ENCODE measurements around the gene SETD6. TPM values are rescaled to one million over a fixed set of nuclear protein-coding genes. Genes with fewer than 3 reads are reported as not detected.

The SETD6 gene
- total and polyA plus RNA-seq, 2 experiments from 2014 or later: 39.7 to 54.0 TPM

- Histone ChIP-seq H3K4me1 (ENCODE audit: insufficient read depth) (no peaks in the 10 kb centered on the region), H2AFZ (no peak overlapping the region), H3F3A (replicated peaks; ENCODE audit: low read depth) (no peaks in the 10 kb centered on the region), H3K36me3 (ENCODE audit: insufficient read depth) (no peaks in the 10 kb centered on the region), H3K4me2 (no peak overlapping the region), H3K27me3 (ENCODE audit: insufficient read depth) (no peaks in the 10 kb centered on the region), H3K27ac (ENCODE audit: low read depth) (no peak overlapping the region), H3K9me2 (ENCODE audit: insufficient read depth) (no peaks in the 10 kb centered on the region), H3K79me2 (replicated peaks; ENCODE audit: insufficient read depth) (no peaks in the 10 kb centered on the region), H3K4me3 (no peak overlapping the region), H4K20me1 (replicated peaks; ENCODE audit: insufficient read depth) (no peaks in the 10 kb centered on the region)
- H3K27me3 Mint-ChIP-seq (ENCODE audit: insufficient read depth, low read depth, poor library complexity): peaks cover 3% of the 10 kb centered on the region
- DNase-seq (ENCODE audit: low spot score): no peak
- no peak for ATAC-seq
- H3K36me3 Mint-ChIP-seq (ENCODE audit: low read depth): no peaks in the 10 kb centered on the region
- no peak overlapping the region for H3K27ac Mint-ChIP-seq
- peaks cover 5% of the 10 kb centered on the region for H3K4me1 Mint-ChIP-seq
- TF ChIP-seq ZNF331 (CRISPR knock-in tag; IDR thresholded peaks at IDR 0.05; ENCODE audit: low read depth) (no peak), NANOG (IDR thresholded peaks at IDR 0.05; ENCODE audit: borderline replicate concordance) (no peak), JUNB (IDR thresholded peaks at IDR 0.05; ENCODE audit: unreplicated experiment) (no peak), POLR2AphosphoS5 (IDR thresholded peaks at IDR 0.05; ENCODE audit: low read depth) (no peak), EZH2 (IDR thresholded peaks at IDR 0.05; ENCODE audit: low read depth, unreplicated experiment) (no peak), CREB1 (CRISPR knock-in tag; IDR thresholded peaks at IDR 0.05; ENCODE audit: low read depth) (no peak), ETS1 (IDR thresholded peaks at IDR 0.05) (no peak), EZH2phosphoT487 (IDR thresholded peaks at IDR 0.05; ENCODE audit: unreplicated experiment) (no peak), ZNF462 (CRISPR knock-in tag; IDR thresholded peaks at IDR 0.05) (no peak), STAT1 (IDR thresholded peaks at IDR 0.05; ENCODE audit: unreplicated experiment) (no peak), ZNF114 (CRISPR knock-in tag; IDR thresholded peaks at IDR 0.05) (no peak)
- TF ChIP-seq, protein P1, sequence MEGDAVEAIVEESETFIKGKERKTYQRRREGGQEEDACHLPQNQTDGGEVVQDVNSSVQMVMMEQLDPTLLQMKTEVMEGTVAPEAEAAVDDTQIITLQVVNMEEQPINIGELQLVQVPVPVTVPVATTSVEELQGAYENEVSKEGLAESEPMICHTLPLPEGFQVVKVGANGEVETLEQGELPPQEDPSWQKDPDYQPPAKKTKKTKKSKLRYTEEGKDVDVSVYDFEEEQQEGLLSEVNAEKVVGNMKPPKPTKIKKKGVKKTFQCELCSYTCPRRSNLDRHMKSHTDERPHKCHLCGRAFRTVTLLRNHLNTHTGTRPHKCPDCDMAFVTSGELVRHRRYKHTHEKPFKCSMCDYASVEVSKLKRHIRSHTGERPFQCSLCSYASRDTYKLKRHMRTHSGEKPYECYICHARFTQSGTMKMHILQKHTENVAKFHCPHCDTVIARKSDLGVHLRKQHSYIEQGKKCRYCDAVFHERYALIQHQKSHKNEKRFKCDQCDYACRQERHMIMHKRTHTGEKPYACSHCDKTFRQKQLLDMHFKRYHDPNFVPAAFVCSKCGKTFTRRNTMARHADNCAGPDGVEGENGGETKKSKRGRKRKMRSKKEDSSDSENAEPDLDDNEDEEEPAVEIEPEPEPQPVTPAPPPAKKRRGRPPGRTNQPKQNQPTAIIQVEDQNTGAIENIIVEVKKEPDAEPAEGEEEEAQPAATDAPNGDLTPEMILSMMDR (conservative IDR thresholded peaks at IDR 0.05; ENCODE audit: low read depth in 2 of 2): no peak
- TF ChIP-seq, protein P2, sequence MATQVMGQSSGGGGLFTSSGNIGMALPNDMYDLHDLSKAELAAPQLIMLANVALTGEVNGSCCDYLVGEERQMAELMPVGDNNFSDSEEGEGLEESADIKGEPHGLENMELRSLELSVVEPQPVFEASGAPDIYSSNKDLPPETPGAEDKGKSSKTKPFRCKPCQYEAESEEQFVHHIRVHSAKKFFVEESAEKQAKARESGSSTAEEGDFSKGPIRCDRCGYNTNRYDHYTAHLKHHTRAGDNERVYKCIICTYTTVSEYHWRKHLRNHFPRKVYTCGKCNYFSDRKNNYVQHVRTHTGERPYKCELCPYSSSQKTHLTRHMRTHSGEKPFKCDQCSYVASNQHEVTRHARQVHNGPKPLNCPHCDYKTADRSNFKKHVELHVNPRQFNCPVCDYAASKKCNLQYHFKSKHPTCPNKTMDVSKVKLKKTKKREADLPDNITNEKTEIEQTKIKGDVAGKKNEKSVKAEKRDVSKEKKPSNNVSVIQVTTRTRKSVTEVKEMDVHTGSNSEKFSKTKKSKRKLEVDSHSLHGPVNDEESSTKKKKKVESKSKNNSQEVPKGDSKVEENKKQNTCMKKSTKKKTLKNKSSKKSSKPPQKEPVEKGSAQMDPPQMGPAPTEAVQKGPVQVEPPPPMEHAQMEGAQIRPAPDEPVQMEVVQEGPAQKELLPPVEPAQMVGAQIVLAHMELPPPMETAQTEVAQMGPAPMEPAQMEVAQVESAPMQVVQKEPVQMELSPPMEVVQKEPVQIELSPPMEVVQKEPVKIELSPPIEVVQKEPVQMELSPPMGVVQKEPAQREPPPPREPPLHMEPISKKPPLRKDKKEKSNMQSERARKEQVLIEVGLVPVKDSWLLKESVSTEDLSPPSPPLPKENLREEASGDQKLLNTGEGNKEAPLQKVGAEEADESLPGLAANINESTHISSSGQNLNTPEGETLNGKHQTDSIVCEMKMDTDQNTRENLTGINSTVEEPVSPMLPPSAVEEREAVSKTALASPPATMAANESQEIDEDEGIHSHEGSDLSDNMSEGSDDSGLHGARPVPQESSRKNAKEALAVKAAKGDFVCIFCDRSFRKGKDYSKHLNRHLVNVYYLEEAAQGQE (IDR thresholded peaks at IDR 0.05; ENCODE audit: unreplicated experiment): no peak
- no peaks in the 10 kb centered on the region; the same call in 2 of the 3 replicates for H3K9me3 Mint-ChIP-seq
- no peak overlapping the region for H3K4me3 Mint-ChIP-seq
Observed at GRCh38 chr16:58481931-58482330, 33.4 kb upstream of the SETD6 start.

All from GM23338 (cell line).